DND-41 (cell line): ENCODE results near the gene CCDC77.

Experiments
- ATAC-seq: fragments of 200-7000 bp; cut with Tn5 transposase; 3 replicates; pipeline ENCODE4 v1.9.1; 2021; ENCODE audit warnings: low read depth; ENCODE audit not compliant: insufficient read depth
- DNase-seq: peaks from one replicate; pipeline ENCODE4 v3.0.0-alpha.2; 2020
- H2AFZ ChIP-seq: 2 replicates; pipeline ENCODE4 v1.6.0; 2012; ENCODE audit warnings: low read depth, low read length
- H3K27ac ChIP-seq: 2 replicates; pipeline ENCODE4 v1.5.1; 2012; ENCODE audit warnings: low read length, inconsistent platforms
- H3K27me3 ChIP-seq: fragments of 200-600 bp; sonication (generic); 2 replicates; pipeline ENCODE4 v1.6.0; 2012; ENCODE audit warnings: low read length, mild to moderate bottlenecking, inconsistent platforms; ENCODE audit not compliant: insufficient read depth, poor library complexity
- H3K36me3 ChIP-seq: 2 replicates; pipeline ENCODE4 v1.5.1; 2012; ENCODE audit warnings: low read length, inconsistent platforms; ENCODE audit not compliant: insufficient read depth
- H3K4me1 ChIP-seq: 2 replicates; pipeline ENCODE4 v1.5.1; 2012; ENCODE audit warnings: mild to moderate bottlenecking, low read length; ENCODE audit not compliant: insufficient read depth
- H3K4me2 ChIP-seq: 2 replicates; pipeline ENCODE4 v1.6.0; 2012; ENCODE audit warnings: mild to moderate bottlenecking, moderate library complexity, low read length, inconsistent platforms; ENCODE audit not compliant: insufficient read depth
- H3K4me3 ChIP-seq, 2 experiments: fragments of 200-600 bp in 1 of 2; shearing (Covaris generic) in 1 of 2; 2 replicates each; pipeline ENCODE4 v1.5.1; 2012 to 2016; ENCODE audit warnings: inconsistent platforms in 2 of 2, low read length in 2 of 2, mild to moderate bottlenecking in 2 of 2, low read depth in 1 of 2, moderate library complexity in 1 of 2
- H3K79me2 ChIP-seq: 2 replicates; pipeline ENCODE4 v1.6.0; 2012; ENCODE audit warnings: low read length, inconsistent platforms; ENCODE audit not compliant: insufficient read depth
- H3K9ac ChIP-seq: 2 replicates; pipeline ENCODE4 v1.6.0; 2012; ENCODE audit warnings: low read depth, mild to moderate bottlenecking, inconsistent platforms, low read length, moderate library complexity
- H3K9me3 ChIP-seq: 2 replicates; pipeline ENCODE4 v1.5.1; 2012; ENCODE audit warnings: low read length, moderate library complexity, mild to moderate bottlenecking, inconsistent platforms; ENCODE audit not compliant: insufficient read depth, severe bottlenecking
- H4K20me1 ChIP-seq: 2 replicates; pipeline ENCODE4 v1.6.0; 2012; ENCODE audit warnings: low read length; ENCODE audit not compliant: insufficient read depth
- CTCF ChIP-seq: IDR thresholded peaks from 2 replicates; pipeline ENCODE4 v1.5.1; 2012; ENCODE audit warnings: borderline replicate concordance, low read length, moderate library complexity, mild to moderate bottlenecking; ENCODE audit not compliant: poor library complexity, severe bottlenecking; ENCODE audit errors: extremely low read depth
- EZH2 ChIP-seq: IDR thresholded peaks from 3 replicates; pipeline ENCODE4 v1.6.1; 2012; ENCODE audit warnings: borderline replicate concordance, low read depth, mild to moderate bottlenecking, moderate library complexity, low read length, inconsistent platforms; ENCODE audit not compliant: severe bottlenecking

The CCDC77 gene

GRCh38 chr12:449203-449602 is 47.8 kb downstream of the CCDC77 start:
- H3K4me3 ChIP-seq = no peak overlapping the region
- no peaks in the 10 kb centered on the region for H3K4me1 ChIP-seq
- ATAC-seq = no peak
- H3K9me3 ChIP-seq = no peaks in the 10 kb centered on the region
- TF ChIP-seq CTCF (no peak), EZH2 (no peak)
- H2AFZ ChIP-seq = no peak overlapping the region
- H3K9ac ChIP-seq = no peak overlapping the region
- H4K20me1 ChIP-seq = no peaks in the 10 kb centered on the region
- H3K27me3 ChIP-seq = no peaks in the 10 kb centered on the region
- H3K4me2 ChIP-seq = no peak overlapping the region
- H3K36me3 ChIP-seq = no peaks in the 10 kb centered on the region
- DNase-seq = no peak
- H3K27ac ChIP-seq = no peak overlapping the region
- no peaks in the 10 kb centered on the region for H3K79me2 ChIP-seq

GRCh38 chr12:450438-450837 is 49.0 kb downstream of the CCDC77 start:
- DNase-seq (no peak), ATAC-seq (no peak)
- no peaks in the 10 kb centered on the region for H3K9me3 ChIP-seq
- TF ChIP-seq CTCF (no peak), EZH2 (no peak)
- H3K27ac ChIP-seq = no peak overlapping the region
- H3K27me3 ChIP-seq = no peaks in the 10 kb centered on the region
- H2AFZ ChIP-seq = no peak overlapping the region
- no peak overlapping the region for H3K4me3 ChIP-seq
- no peaks in the 10 kb centered on the region for H3K4me1 ChIP-seq
- no peaks in the 10 kb centered on the region for H3K36me3 ChIP-seq
- no peaks in the 10 kb centered on the region for H4K20me1 ChIP-seq
- no peaks in the 10 kb centered on the region for H3K79me2 ChIP-seq
- no peak overlapping the region for H3K9ac ChIP-seq
- H3K4me2 ChIP-seq = no peak overlapping the region

GRCh38 chr12:452667-453210 is 51.3 kb downstream of the CCDC77 start:
- DNase-seq (no peak), ATAC-seq (no peak)
- no peak for TF ChIP-seq CTCF
- TF ChIP-seq EZH2 = no peak
- Histone ChIP-seq H3K9me3 (no peaks in the 10 kb centered on the region), H3K9ac (no peak overlapping the region), H3K4me2 (no peak overlapping the region), H4K20me1 (no peaks in the 10 kb centered on the region), H3K79me2 (no peaks in the 10 kb centered on the region), H3K4me1 (no peaks in the 10 kb centered on the region), H3K4me3 (no peak overlapping the region), H3K27ac (no peak overlapping the region), H3K27me3 (peaks cover 5% of the 10 kb centered on the region), H3K36me3 (no peaks in the 10 kb centered on the region), H2AFZ (no peak overlapping the region)

GRCh38 chr12:454833-455232 is 53.4 kb downstream of the CCDC77 start:
- no peak for DNase-seq
- no peak overlapping the region for H2AFZ ChIP-seq
- no peaks in the 10 kb centered on the region for H4K20me1 ChIP-seq
- no peak overlapping the region for H3K4me3 ChIP-seq
- no peaks in the 10 kb centered on the region for H3K9me3 ChIP-seq
- no peaks in the 10 kb centered on the region for H3K36me3 ChIP-seq
- no peak for TF ChIP-seq EZH2
- no peak for TF ChIP-seq CTCF
- peaks cover 10% of the 10 kb centered on the region for H3K27me3 ChIP-seq
- no peaks in the 10 kb centered on the region for H3K4me1 ChIP-seq
- no peaks in the 10 kb centered on the region for H3K79me2 ChIP-seq
- ATAC-seq = peak; percentile 24; the same call in 1 of the 3 replicates
- H3K4me2 ChIP-seq = no peak overlapping the region
- no peak overlapping the region for H3K27ac ChIP-seq
- no peak overlapping the region for H3K9ac ChIP-seq
